Erythroblast (primary cell): ENCODE data around the gene FAM200B.

Experiments used
- GATA1 ChIP-seq: IDR thresholded peaks from 2 replicates; pipeline ENCODE4 v1.6.1; 2011; ENCODE audit warnings: low read depth, mild to moderate bottlenecking, control low read depth, low read length, moderate library complexity
- POLR2A ChIP-seq: IDR thresholded peaks from 2 replicates; pipeline ENCODE4 v1.6.1; 2011; ENCODE audit warnings: mild to moderate bottlenecking, low read length

GRCh38 chr4:15652191-15652590, 29.4 kb upstream of the FAM200B start:
- TF ChIP-seq POLR2A (no peak), GATA1 (no peak)
